KG1 (cell line): Measurements from ENCODE around the gene TADA2B.

ENCODE experiments used
- DNase-seq: peaks from one replicate; lab custom pipeline; 2025; lab: John Stamatoyannopoulos, UW

Gene TADA2B

DNA sequence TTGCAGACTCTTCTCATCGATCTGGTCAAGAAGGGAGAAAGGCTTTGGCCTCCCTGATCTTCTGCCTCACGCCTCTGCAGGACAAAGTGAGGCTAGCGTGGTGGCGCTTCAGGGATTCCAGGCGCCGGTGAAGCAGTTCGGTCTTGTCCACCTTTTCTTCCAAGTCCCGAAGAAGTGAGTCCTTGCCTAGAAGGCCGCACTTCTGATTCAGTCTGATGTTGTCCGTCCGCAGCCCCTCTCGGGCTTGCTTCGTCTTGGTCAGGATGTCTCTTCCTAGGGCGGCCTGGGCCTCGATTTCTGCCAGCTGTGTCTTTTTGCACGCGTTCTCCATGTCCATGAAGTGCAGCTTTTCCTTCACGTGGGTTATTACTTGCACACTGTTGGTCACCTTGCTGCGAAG lies 1.9 kb upstream of the TADA2B start:
- DNase-seq, result no peak

DNA sequence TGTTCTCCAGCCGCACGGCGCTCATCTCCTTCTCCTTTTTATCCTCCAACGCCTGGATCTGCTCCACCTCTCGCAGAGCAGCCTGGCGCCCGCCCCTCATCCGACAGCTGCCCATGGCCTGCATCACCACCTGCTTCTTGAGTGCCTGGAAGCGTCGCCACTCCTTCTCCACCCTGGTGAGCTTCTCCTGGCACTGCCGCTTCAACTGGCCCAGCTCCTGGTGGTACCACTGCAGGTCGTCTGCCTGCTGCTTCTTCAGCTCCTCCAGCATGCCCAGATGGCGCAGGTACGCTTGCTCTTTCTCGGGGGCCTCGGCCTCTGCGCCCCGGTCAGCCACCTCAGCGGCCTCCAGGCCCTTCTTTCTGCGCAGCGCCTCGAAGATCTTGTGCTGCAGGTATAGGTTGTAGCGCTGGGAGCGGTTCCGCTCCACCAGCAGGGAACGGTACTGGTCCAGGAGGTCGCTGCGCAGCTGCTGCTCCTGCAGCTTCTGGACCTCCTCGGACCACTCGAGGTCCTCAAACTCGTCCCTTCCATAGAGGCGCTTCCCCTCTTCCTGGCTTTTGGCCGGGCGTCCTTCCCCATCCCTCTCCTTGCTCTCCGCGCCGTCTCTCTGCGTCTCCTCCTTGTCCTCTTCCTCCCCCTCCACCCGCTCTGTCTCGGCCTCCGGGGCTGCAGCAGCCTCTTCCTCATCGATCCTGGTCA lies 1.2 kb upstream of the TADA2B start:
- DNase-seq, result no peak

DNA sequence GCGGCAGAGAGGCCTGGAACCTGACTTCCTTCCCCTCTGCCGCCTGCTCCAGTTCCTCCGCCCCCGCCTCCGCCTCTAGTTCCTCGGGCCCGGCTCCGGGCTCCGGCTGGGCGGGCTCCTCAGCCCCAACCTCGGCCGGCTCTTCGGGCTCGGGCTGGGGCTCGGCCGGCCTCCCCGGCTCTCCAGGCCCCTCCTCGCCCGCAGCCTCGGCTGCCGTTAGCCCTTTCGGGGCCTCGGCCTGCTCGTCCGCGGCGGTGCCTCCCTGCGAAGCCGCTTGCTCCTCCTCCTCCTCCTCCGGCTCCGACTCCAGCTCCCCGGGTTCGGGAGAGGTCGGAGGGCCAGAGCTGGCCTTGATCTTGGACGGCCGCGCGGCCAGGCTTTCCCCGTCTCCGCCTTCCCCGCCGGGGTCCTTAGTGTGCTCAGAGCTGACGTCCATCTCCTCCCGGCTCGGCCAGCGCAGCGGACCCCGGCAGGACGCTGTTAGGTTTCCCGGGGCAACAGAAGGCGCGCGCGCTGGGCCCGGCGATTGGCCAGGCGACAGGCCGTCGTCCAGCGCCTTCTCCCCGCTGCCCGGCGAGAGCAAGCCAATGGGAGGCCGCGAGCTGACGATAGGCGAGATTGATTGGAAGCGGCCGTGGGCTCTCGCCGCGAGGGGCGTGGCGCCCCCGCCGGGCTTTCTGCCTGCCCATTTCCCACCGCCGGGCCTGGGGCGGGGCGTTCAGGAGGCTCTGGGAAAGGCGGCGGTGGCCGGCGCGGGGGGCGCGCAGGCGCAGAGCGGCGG lies 479 bp upstream of the TADA2B start:
- DNase-seq, result peak; percentile 87

DNA sequence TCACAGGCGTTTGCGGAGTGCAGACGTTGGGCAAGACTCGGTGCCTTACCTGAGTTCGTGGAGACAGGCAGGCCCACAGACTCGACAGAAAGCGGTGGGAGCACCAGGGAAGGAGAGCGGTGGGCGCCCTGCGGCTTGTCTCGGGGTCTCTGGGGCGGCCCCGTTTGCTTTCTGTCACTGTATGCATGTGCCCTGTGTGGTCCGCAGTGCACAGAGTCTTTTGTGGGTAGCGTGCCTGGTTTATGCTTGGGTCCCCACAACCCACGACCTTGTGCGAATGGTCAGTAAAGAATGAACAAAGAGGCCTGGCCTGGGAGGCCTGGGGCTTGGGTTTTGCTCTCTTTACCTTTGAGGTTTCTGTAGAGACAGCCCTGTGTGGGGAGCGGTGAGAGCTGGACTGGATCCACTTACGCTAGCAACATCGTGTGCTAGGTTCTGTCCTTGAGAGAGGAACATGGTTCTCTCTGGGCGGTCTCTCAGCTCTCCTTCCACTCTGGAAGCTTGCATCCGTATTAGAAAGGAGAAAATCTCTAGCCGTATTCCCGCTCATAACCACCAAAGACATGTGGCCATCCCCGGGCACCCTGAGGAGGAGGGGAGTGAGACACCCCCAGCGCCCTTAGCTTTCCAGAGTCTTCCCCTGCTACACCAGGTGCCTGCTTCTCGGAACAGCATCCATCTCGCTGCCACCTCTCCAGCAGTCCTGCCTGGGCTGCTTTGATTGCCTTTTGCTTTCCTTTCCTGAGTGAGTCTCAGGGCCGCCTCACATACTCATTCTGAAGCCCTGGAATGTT lies 1.2 kb downstream of the TADA2B start:
- no peak for DNase-seq

DNA sequence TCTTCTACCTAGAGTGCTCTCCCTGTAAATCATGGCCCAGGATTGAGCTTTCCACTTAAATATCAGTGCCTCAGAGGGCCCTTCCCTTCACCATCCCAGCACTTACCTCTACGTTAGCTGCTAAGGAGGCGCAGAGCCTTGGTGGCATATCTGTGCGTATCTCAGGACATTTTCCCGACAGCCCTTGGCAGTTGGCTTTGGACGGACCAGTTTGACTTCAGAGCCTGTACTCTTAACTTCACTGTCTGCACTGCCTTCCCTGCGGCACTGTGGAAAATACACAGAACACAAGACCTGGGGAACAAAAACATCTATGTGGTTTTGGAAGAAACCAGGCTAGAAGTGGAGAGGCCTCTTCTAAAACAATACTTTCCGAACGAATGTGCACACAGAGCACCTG lies 2.4 kb downstream of the TADA2B start:
- no peak for DNase-seq

DNA sequence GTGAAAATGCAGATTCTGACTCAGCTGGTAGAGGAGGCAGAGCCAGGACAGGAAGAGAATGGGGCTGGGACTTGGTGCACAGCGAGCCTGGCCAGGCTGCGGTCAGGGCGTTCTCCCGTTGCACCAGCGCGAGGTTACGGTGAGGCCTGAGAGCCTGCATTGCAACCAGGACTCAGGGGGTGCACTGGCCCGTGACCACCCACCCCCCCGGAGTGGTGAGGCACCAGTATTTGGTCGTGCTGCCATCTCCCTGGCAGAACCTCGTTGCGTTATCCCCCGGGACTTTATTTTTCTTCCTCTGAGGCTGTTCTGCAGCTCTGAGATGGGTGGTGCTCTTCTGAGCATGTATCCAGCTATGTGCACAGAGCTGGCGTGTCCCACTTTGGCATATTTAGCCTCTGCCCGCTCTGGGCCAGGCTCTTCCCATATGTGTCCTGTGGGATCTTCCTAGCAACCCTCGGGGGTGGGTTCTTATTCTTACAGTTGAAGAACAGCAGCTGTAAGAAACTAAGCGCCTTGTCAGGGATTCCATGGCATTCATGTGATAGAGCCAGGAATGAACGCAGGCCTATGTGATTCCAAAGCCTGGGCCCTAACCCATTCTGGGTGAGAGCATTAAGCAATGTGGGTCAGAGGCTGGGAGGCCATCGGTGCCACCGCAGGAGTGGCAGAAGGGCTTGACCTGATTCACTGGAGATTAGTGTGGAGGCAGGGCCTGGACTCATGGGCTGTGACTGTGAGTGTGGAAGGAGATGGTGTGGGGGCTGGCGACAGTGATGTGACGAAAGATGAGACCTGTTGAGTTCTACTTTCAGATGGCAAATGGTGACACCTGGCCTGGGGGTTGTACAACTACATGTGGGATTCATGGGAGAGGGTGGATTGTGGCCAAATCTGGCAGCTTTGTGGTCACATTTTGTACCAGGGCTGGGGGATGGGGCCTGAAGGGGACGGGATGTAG lies 3.1 kb downstream of the TADA2B start:
- no peak for DNase-seq

DNA sequence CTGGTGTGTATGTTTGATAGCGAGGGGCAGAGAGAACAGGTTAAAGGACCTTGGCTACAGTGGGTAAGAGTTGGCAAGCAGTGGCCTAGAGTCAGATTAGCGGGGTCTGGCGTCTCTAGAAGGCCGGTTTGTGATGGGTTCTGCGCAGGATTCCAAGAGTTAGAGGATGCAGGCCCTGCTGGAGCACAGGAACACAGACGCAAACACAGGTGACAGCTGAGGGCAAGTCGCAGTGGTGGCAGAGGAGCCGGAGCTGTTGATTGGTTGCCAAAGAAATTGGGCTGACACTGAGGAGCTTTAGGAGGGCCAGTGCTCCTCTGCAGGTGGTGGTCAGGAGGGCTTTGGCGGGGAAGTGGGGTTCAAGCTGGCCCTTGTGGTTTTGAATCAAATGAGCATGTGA lies 3.8 kb downstream of the TADA2B start:
- no peak for DNase-seq

DNA sequence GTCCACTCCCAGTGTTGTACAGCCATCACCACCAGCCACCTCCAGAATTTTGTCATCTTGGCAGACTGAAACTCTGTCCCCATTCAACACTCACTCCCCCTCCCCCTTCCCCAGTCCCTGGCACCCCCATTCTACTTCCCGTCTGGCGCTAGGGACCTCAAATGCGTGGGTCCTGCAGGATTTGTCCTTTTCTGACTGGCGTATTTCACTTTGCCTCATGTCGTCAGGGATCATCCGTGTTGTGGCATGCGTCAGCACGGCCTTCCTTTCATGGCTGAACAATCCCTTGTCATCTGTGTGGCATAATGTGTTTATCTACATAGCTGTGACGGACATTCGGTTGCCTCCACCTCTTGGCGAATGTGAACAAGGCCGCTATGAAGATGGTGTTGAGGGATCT lies 5.5 kb downstream of the TADA2B start:
- no peak for DNase-seq

DNA sequence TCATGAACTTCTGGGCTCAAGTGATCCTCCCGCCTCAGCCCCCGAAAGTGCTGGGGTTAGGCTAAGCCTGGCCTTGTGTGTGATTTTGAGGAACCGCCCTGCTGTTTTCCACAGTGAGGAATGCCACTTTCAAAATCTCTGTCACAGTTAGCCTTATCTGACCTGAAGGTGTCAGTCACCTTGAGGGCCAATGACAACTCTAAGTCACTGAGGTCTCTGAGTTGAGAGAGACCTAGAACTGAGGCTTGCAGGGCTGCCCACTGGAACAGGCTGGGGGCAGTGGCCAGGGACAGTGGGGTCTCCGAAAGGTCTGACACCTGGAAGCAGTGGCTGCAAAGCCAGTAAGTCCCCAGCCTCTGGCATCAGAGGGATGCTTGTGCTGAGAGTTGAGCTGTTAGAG lies 6.1 kb downstream of the TADA2B start:
- DNase-seq, result no peak

DNA sequence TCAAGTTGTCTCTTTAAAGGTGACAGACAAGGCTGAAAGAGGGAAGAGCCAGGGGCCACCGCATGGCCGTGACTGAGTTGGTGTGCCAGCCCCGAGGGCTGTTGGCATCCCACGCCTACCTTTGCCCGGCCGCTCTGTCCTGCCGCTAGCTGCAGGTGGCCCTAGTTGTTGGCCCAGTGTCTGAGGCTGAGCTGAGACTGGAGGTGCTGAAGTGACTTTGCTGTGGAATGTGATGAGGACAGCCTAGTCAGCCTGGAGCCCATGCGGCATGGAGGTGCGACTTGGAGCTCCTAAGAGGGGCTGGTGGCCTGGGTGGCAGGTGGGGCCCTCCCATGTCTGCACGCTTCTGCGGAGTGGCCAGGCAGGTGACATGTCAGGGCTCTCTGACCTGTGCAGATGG lies 6.6 kb downstream of the TADA2B start:
- no peak for DNase-seq

DNA sequence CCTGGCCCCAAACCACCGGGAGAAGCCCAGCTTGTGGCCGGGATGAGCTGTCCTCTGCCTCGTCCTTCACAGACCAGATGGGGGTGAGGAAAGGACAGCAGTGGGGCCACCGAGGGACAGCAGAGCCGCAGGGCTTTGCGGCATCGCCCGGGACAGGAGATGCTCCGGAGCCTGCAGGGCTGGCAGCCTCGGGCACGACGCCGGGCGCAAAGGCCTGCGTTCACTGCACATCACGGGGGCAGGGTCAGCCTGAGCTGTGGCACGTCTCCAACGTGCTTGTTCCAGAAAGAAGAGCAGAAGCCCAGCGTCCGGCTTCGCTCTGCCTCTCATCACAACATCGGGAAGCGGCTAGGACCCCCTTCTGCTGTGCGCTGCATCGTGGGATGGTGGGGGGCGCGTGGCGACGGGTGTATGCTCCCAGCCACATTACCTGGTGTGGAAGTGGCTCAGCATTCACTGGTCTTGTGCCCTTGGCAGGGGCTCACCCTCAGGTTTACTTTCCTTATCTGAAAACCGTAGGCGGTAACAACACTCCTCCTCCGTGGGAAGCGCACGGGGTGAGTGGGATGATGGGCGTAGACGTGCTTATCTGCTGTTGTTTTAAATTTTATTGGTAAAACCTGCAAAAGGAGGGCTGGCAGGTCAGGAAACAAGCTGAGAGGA lies 7.4 kb downstream of the TADA2B start:
- no peak for DNase-seq

DNA sequence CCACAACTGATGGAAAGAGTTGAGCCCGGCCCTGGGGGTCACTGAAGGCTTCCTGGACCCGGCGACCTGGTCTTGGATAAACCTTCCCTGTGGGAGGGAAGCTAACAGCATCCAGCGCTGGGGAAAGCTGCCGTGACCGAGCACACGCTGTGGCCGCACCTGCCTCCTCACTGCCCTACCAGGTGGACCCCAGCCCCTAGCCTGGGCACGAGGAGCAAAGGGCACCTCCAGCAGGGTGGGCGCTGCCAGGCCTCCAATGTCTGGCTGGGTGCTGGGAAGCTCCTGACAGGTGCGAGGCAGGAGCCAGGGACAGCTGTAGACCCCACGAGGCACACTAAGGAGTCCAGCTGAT lies 7.9 kb downstream of the TADA2B start:
- DNase-seq, result no peak

DNA sequence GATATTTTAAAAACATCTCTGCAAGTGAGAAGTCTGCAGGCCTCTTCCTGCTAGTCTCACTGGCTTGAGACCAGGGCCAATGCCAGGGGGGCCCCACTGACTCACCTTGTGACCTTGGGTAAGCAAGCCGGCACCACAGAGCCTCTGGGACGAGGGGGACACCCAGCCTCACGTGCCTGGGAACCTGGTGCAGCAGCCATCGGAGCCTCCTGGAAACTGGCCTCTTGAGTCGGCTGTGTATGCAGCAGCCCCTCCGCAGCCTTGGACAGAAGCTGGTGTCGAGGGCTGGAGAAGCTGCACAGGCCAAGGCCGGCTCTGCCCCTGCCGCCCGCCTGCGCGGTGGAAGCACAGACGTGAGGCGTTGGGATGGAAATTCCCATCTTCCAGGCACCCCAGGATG lies 8.7 kb downstream of the TADA2B start:
- no peak for DNase-seq

DNA sequence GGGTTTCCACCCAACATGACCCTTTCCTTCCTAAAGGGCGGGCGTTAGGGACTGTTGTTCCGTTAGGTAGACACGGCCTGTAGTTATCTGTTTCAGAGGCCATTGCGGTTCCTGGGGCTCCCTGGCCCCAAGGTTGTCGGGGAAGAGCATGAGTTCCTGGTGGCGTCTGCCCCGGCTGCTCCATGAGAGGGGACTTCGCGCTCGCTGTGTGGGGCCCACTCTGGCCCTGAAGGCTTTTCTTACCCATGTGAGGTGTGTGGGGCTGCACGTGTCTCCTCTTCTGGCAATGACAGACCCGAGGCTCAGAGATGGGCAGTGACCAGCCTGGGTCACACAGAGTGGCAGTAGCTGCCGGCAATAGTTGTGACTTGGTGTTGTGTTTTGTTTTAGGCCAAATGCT lies 9.1 kb downstream of the TADA2B start:
- DNase-seq, result no peak

DNA sequence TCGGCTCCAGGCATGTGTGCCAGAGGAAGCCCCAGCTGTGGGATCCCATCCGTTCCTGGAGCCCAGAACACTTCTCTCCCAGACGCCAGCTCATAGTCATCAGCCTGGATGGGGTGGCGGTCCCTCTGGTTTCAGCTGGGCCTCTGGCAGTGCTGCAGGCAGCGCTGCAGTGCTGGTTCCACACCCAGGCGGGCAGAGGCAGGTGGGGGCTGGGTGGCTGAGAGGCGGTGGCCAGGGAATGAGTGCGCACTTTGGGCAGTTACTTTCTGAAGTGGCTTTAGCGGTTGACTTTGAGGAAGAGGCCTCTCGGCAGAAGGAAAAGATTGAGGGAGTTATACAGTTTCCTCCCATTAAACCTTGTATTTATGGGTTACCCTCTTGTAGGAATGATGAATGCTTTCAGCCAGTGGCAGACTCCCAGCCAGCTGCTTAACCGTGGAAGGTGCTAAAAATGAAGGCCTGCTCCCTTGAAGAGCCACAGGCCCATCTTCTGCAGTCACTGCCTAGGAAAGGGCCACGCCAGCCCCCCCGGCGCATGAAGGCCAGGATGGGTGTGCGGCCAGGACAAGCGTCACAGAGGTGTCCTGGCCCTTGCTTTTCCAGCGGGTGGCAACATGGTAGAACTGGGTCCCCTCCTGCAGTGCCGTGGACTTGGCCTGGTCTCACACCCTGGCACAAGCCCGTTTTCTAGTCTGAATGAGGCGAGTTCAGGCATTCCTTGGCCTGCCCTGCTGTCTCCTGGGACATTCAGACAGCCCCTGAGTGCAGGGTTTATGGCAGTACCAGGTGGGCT lies 9.9 kb downstream of the TADA2B start:
- no peak for DNase-seq

DNA sequence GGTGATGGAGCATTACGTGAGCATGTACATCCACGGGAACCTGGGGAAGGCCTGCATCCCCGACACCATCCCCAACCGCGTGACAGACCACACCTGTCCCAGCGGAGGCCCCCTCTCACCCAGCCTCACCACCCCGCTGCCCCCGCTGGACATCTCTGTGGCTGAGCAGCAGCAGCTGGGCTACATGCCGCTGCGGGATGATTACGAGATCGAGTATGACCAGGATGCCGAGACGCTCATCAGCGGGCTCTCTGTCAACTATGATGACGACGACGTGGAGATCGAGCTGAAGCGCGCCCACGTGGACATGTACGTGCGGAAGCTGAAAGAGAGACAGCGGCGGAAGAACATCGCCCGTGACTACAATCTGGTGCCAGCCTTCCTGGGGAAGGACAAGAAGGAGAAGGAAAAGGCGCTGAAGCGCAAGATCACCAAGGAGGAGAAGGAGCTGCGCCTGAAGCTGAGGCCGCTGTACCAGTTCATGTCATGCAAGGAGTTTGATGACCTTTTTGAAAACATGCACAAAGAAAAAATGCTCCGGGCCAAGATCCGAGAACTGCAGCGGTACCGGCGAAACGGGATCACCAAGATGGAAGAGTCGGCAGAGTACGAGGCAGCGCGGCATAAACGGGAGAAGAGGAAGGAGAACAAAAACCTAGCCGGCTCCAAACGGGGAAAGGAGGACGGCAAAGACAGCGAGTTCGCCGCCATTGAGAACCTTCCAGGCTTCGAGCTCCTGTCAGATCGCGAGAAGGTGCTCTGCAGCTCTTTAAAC lies 11.1 kb downstream of the TADA2B start:
- DNase-seq, result no peak

DNA sequence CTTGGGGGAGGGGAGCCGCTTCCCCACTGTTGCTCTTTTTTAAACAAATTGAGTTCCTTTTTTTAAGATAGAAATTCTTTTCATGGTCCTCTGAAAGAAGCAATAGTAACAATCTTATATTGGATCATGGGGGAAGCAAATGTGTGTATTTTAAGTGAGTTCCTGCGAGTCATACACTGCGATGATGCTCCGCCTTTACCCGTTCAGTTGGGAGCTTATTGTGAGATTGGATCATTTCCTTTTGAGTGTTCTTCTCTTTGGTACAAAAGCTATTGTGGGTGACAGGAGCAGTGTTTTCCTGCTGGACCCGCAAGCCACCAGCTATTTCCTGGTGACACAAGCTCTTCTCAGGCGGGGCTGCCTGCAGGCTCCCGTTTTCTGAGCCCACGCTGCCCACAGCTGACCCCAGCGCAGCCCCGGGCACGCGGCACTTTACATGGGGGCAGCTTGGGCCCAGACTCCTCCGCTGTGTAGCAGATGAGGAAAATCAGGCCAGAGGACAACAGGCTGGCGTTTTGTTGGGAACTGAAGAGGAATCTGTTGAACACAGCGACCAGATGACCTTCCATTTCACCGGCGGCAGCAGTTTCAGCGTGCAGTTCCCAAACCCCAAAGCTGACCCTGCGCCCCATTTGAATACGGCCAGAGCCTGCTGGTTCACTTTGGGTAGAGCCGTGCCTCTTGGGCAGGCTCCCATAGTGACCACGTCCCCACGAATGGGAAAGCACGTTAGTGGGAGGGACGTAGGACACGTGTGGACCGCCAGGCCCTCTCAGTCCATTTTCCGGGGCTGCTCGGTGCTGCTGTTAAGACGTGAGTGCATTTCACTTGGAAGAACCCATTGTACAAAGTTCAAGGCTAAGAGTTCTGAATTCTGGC lies 12.2 kb downstream of the TADA2B start:
- DNase-seq, result no peak

DNA sequence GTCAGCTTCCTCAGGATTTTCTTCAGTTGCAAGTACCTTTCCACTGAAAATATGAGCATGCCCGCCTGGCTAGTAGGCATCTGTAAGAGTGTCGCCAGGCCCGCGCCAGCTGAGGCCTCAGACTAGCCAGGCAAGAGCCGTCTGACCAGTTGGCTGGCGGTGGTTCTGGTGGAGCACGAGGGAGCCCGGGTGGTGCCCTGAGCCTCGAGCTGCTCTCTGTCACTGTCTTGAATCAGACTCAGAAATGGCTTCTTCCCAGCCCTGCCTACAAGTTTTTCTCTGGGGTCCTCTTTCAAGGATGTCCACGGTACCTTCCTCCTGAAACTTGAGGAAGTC lies 12.8 kb downstream of the TADA2B start:
- DNase-seq, result no peak

DNA sequence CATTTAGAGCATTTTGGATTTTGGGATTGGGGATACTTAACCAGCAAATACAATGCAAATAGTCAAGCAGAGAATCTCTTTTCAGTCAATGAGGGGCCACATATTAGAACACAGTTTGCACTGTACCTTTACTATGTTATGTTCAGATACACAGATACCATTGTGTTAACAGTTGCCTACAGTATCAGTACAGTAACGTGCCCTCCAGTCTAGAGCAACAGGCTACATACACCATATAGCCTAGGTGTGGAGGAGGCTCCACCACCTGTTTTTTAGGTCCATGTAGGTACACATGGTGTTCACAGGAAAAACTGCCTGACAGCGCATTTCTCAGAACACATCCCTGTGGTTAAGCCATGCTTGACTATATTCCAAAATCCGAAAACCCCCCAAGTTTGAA lies 15.6 kb downstream of the TADA2B start:
- no peak for DNase-seq
